H9 (cell line): ENCODE data around the gene AK5. TPM values are rescaled to one million over a fixed set of nuclear protein-coding genes. Genes with fewer than 3 reads are reported as not detected.

Experiments used
- DNase-seq: peaks from one replicate; pipeline ENCODE4 v3.0.0-alpha.2; 2017
- H2AFZ ChIP-seq: one replicate; pipeline ENCODE4 v1.6.1; 2013; ENCODE audit warnings: mild to moderate bottlenecking, low read length, control low read depth, moderate library complexity
- H2AK5ac ChIP-seq: 2 replicates; pipeline ENCODE4 v1.6.1; 2013; ENCODE audit warnings: low read length, control low read depth, mixed read lengths; ENCODE audit not compliant: insufficient read length
- H2BK120ac ChIP-seq: one replicate; pipeline ENCODE4 v1.6.1; 2013; ENCODE audit warnings: low read depth, mild to moderate bottlenecking, low read length, control low read depth, inconsistent platforms; ENCODE audit not compliant: poor library complexity, severe bottlenecking
- H2BK12ac ChIP-seq: 2 replicates; pipeline ENCODE4 v1.6.1; 2013; ENCODE audit warnings: low read length, control low read depth, mixed read lengths, low read depth; ENCODE audit not compliant: insufficient read length
- H2BK15ac ChIP-seq: 2 replicates; pipeline ENCODE4 v1.6.1; 2013; ENCODE audit warnings: low read depth, low read length, control low read depth
- H2BK20ac ChIP-seq: one replicate; pipeline ENCODE4 v1.6.1; 2013; ENCODE audit warnings: low read depth, mild to moderate bottlenecking, low read length, control low read depth, inconsistent platforms; ENCODE audit not compliant: poor library complexity, severe bottlenecking
- H2BK5ac ChIP-seq: 2 replicates; pipeline ENCODE4 v1.6.1; 2013; ENCODE audit warnings: low read length, control low read depth, mixed read lengths; ENCODE audit not compliant: insufficient read length
- H3K14ac ChIP-seq: 2 replicates; pipeline ENCODE4 v1.6.1; 2013; ENCODE audit warnings: low read length, control low read depth; ENCODE audit not compliant: insufficient read depth
- H3K18ac ChIP-seq: 2 replicates; pipeline ENCODE4 v1.6.1; 2013; ENCODE audit warnings: low read depth, mild to moderate bottlenecking, mixed read lengths, low read length, control low read depth; ENCODE audit not compliant: insufficient read length
- H3K23ac ChIP-seq: 2 replicates; pipeline ENCODE4 v1.6.1; 2013; ENCODE audit warnings: low read length, control low read depth, mixed read lengths, low read depth; ENCODE audit not compliant: insufficient read length
- H3K23me2 ChIP-seq: 2 replicates; pipeline ENCODE4 v1.6.1; 2013; ENCODE audit warnings: low read depth, mild to moderate bottlenecking, mixed read lengths, low read length, control low read depth; ENCODE audit not compliant: insufficient read length, poor library complexity, severe bottlenecking
- H3K27ac ChIP-seq: 2 replicates; pipeline ENCODE4 v1.5.1; 2013; ENCODE audit warnings: low read length, control low read depth, mixed read lengths, low read depth; ENCODE audit not compliant: insufficient read length
- H3K27me3 ChIP-seq: 2 replicates; pipeline ENCODE4 v1.6.1; 2013; ENCODE audit warnings: low read length, control low read depth, inconsistent platforms; ENCODE audit not compliant: insufficient read depth
- H3K4ac ChIP-seq: 2 replicates; pipeline ENCODE4 v1.6.1; 2013; ENCODE audit warnings: low read depth, mild to moderate bottlenecking, control low read depth, inconsistent platforms, low read length, moderate library complexity
- H3K4me1 ChIP-seq: 2 replicates; pipeline ENCODE4 v1.6.1; 2013; ENCODE audit warnings: low read length, control low read depth, inconsistent platforms; ENCODE audit not compliant: insufficient read depth
- H3K4me2 ChIP-seq: 2 replicates; pipeline ENCODE4 v1.6.1; 2013; ENCODE audit warnings: low read length, control low read depth, mixed read lengths; ENCODE audit not compliant: insufficient read length, insufficient read depth
- H3K56ac ChIP-seq: 2 replicates; pipeline ENCODE4 v1.6.1; 2013; ENCODE audit warnings: low read depth, mild to moderate bottlenecking, mixed read lengths, low read length, control low read depth; ENCODE audit not compliant: insufficient read length
- H3K79me1 ChIP-seq: 2 replicates; pipeline ENCODE4 v1.6.1; 2013; ENCODE audit warnings: low read depth, mild to moderate bottlenecking, moderate library complexity, low read length, control low read depth, inconsistent platforms; ENCODE audit not compliant: insufficient read depth, poor library complexity, severe bottlenecking
- H3K79me2 ChIP-seq: 2 replicates; pipeline ENCODE4 v1.6.1; 2013; ENCODE audit warnings: low read length, control low read depth, inconsistent platforms; ENCODE audit not compliant: insufficient read depth
- H3K9ac ChIP-seq: 2 replicates; pipeline ENCODE4 v1.6.1; 2013; ENCODE audit warnings: low read length, control low read depth, mixed read lengths; ENCODE audit not compliant: insufficient read length; ENCODE audit errors: extremely low read depth
- H3K9me3 ChIP-seq: one replicate; pipeline ENCODE4 v1.6.1; 2013; ENCODE audit warnings: low read depth, low read length, inconsistent platforms; ENCODE audit not compliant: control insufficient read depth
- H3T11ph ChIP-seq: one replicate; pipeline ENCODE4 v1.6.1; 2013; ENCODE audit warnings: mild to moderate bottlenecking, low read length, control low read depth, inconsistent platforms
- H4K20me1 ChIP-seq: one replicate; pipeline ENCODE4 v1.6.1; 2013; ENCODE audit not compliant: control insufficient read depth, insufficient read length, insufficient read depth
- H4K5ac ChIP-seq: 2 replicates; pipeline ENCODE4 v1.6.1; 2013; ENCODE audit warnings: low read depth, mild to moderate bottlenecking, mixed read lengths, low read length, control low read depth; ENCODE audit not compliant: insufficient read length
- H4K8ac ChIP-seq: replicated peaks from 2 replicates; pipeline ENCODE4 v1.6.1; 2013; ENCODE audit warnings: low read length, control low read depth, mixed read lengths, low read depth; ENCODE audit not compliant: insufficient read length
- H4K91ac ChIP-seq: 2 replicates; pipeline ENCODE4 v1.6.1; 2013; ENCODE audit warnings: low read depth, mild to moderate bottlenecking, moderate library complexity, mixed read lengths, low read length, control low read depth; ENCODE audit not compliant: insufficient read length
- H3K27ac Mint-ChIP-seq, 3 experiments: 2 replicates in 2 of 3; 3 replicates in 1 of 3; pipeline ENCODE4 v1.8.0; 2020 to 2021; ENCODE audit warnings: mixed read lengths in 3 of 3, mild to moderate bottlenecking in 1 of 3, moderate library complexity in 1 of 3
- H3K27me3 Mint-ChIP-seq: 2 replicates; pipeline ENCODE4 v1.8.0; 2021; ENCODE audit warnings: low read depth, mild to moderate bottlenecking, moderate library complexity, mixed read lengths
- H3K36me3 Mint-ChIP-seq, 3 experiments: 2 replicates in 2 of 3; 3 replicates in 1 of 3; pipeline ENCODE4 v1.8.0; 2020 to 2021; ENCODE audit warnings: low read depth in 3 of 3, mixed read lengths in 3 of 3; ENCODE audit not compliant: insufficient read depth in 1 of 3
- H3K4me1 Mint-ChIP-seq, 2 experiments: 2 replicates each; pipeline ENCODE4 v1.8.0; 2020; ENCODE audit warnings: mixed read lengths in 2 of 2
- H3K4me3 Mint-ChIP-seq, 2 experiments: 2 replicates in 1 of 2; 3 replicates in 1 of 2; pipeline ENCODE4 v1.8.0; 2020 to 2021; ENCODE audit warnings: mild to moderate bottlenecking in 2 of 2, mixed read lengths in 2 of 2, moderate library complexity in 1 of 2
- H3K9me3 Mint-ChIP-seq, 2 experiments: 2 replicates in 1 of 2; 3 replicates in 1 of 2; pipeline ENCODE4 v1.8.0; 2020; ENCODE audit warnings: mild to moderate bottlenecking in 2 of 2, mixed read lengths in 2 of 2, moderate library complexity in 1 of 2
- CTCF ChIP-seq: fragments of 200-600 bp; sonication (generic); conservative IDR thresholded peaks from 3 replicates; pipeline ENCODE4 v1.8.0; 2021; ENCODE audit warnings: antibody characterized with exemption, mild to moderate bottlenecking
- total RNA-seq: library from RNA; stranded (reverse); gene quantifications from 2 replicates; pipeline ENCODE4 v1.2.1, GENCODE V29; 2021

AK5 gene
- total RNA-seq, 1 experiment from 2014 or later, result 2.5 TPM

DNA sequence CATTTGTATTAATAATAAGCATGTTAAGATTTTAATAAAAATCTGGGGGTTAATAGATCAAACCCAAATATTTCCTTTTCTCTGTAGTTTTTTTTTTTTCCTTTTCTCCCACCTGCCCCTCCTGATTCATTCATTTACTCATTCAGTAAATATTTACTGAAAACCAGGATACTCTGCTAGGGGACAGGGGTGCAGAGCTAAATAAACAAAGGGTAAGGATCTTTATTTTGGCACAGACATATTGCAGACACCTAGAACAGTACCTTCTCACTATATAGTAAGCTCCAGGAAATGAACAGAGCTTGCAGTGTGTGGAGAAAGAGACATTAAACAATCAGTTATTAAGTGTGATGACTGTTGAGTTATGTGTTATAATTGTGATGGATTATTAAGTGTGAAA is 60.9 kb downstream of the AK5 start:
- Histone ChIP-seq H2BK5ac (no peak overlapping the region), H2BK20ac (no peak overlapping the region), H2AK5ac (no peak overlapping the region), H2BK12ac (no peak overlapping the region), H3K9ac (no peak overlapping the region), H4K8ac (no peak overlapping the region), H2BK15ac (no peak overlapping the region), H3K27ac (no peak overlapping the region), H3K4me2 (no peak overlapping the region), H3K23ac (no peak overlapping the region), H4K91ac (no peak overlapping the region), H3T11ph (no peak overlapping the region), H3K9me3 (no peaks in the 10 kb centered on the region), H3K4me1 (no peaks in the 10 kb centered on the region; the same call in 1 of the 2 replicates), H3K4ac (no peak overlapping the region), H3K23me2 (no peaks in the 10 kb centered on the region), H3K27me3 (no peaks in the 10 kb centered on the region), H4K5ac (no peak overlapping the region), H2AFZ (no peak overlapping the region), H3K18ac (no peak overlapping the region), H3K14ac (no peak overlapping the region), H2BK120ac (no peak overlapping the region), H3K79me2 (no peaks in the 10 kb centered on the region), H3K79me1 (no peaks in the 10 kb centered on the region), H3K56ac (no peak overlapping the region), H4K20me1 (no peaks in the 10 kb centered on the region)
- Mint-ChIP-seq H3K4me3 (no peak overlapping the region), H3K27ac (no peak overlapping the region), H3K9me3 (no peaks in the 10 kb centered on the region), H3K36me3 (no peaks in the 10 kb centered on the region), H3K4me1 (peaks cover 0 to 4% of the 10 kb centered on the region in 2 experiments; a peak in 2 of 4 replicates), H3K27me3 (no peaks in the 10 kb centered on the region)
- no peak for DNase-seq
- TF ChIP-seq CTCF, result no peak
